ENCODE measurements around the gene SLC36A4. TPM values are rescaled to one million over a fixed set of nuclear protein-coding genes. Genes with fewer than 3 reads are reported as not detected.
"Not testable (repeated sequence)": the region's sequence is repeated elsewhere in the genome, so short reads cannot be mapped to it uniquely, and the experiment has no call there.

Gene SLC36A4
- total RNA-seq, 2 donors from 2014 or later, result 6.3 to 15.5 TPM

DNA sequence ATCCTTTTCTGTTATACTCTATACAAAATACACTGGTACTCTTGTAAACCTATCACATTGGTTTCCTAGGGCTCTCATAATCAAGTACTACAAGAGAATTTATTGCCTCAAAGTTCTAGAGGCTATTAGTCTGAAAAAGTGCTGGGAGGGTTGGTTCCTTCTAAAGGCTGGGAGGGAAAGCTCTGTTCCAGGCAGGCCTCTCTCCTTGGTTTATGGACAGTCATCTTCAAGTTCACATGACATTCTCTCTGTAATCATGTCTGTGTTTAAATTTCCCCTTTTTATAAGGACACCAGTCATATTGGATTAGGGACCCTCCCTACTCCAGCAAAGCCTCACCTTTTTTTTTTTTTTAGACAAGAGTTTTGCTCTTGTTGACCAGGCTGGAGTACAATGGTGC, 9.1 kb downstream of the SLC36A4 start:
- Histone ChIP-seq H3K27ac (no peak overlapping the region), H3K4me1 (replicated peaks) (no peaks in the 10 kb centered on the region), H3K9me3 (no peaks in the 10 kb centered on the region), H3K4me3 (no peak overlapping the region), H3K27me3 (replicated peaks; ENCODE audit: insufficient read depth) (no peaks in the 10 kb centered on the region), H3K36me3 (no peaks in the 10 kb centered on the region)
- TF ChIP-seq POLR2AphosphoS5 (IDR thresholded peaks at IDR 0.05) (no peak), POLR2A (IDR thresholded peaks at IDR 0.05) (no peak)
- TF ChIP-seq, protein P1, sequence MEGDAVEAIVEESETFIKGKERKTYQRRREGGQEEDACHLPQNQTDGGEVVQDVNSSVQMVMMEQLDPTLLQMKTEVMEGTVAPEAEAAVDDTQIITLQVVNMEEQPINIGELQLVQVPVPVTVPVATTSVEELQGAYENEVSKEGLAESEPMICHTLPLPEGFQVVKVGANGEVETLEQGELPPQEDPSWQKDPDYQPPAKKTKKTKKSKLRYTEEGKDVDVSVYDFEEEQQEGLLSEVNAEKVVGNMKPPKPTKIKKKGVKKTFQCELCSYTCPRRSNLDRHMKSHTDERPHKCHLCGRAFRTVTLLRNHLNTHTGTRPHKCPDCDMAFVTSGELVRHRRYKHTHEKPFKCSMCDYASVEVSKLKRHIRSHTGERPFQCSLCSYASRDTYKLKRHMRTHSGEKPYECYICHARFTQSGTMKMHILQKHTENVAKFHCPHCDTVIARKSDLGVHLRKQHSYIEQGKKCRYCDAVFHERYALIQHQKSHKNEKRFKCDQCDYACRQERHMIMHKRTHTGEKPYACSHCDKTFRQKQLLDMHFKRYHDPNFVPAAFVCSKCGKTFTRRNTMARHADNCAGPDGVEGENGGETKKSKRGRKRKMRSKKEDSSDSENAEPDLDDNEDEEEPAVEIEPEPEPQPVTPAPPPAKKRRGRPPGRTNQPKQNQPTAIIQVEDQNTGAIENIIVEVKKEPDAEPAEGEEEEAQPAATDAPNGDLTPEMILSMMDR (IDR thresholded peaks at IDR 0.05), result no peak
- DNase-seq (ENCODE audit: low spot score), result no peak
- intact Hi-C loops (cut with DNase I), result no loop called here

DNA sequence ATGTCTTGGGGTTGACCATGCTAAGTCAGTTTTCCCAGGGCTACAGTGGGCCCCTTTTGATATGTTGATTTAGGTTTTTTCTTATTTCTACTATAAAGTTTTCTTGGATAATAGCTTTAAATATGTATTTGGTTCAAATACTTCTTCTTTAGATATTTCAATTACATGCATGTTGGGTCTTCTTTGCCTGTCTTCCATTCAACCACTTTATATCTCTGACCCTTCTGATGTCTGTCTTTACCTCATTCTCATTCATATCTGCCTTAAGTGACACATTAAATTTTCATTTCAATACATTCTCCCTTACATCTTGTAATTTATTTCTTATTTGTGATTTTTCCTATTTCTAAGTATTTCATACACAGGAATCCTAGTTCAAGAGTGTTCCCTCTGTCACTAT, 10.5 kb downstream of the SLC36A4 start:
- no peaks in the 10 kb centered on the region for H3K27me3 ChIP-seq (replicated peaks; ENCODE audit: insufficient read depth)
- no peaks in the 10 kb centered on the region for H3K4me1 ChIP-seq (replicated peaks)
- intact Hi-C loops (cut with DNase I), result no loop called here
- no peak overlapping the region for H3K27ac ChIP-seq
- no peak for TF ChIP-seq POLR2AphosphoS5 (IDR thresholded peaks at IDR 0.05)
- TF ChIP-seq, protein P1 (IDR thresholded peaks at IDR 0.05), result no peak
- no peak for TF ChIP-seq POLR2A (IDR thresholded peaks at IDR 0.05)
- no peak overlapping the region for H3K4me3 ChIP-seq
- H3K36me3 ChIP-seq, result no peaks in the 10 kb centered on the region
- no peak for DNase-seq (ENCODE audit: low spot score)
- H3K9me3 ChIP-seq, result no peaks in the 10 kb centered on the region

DNA sequence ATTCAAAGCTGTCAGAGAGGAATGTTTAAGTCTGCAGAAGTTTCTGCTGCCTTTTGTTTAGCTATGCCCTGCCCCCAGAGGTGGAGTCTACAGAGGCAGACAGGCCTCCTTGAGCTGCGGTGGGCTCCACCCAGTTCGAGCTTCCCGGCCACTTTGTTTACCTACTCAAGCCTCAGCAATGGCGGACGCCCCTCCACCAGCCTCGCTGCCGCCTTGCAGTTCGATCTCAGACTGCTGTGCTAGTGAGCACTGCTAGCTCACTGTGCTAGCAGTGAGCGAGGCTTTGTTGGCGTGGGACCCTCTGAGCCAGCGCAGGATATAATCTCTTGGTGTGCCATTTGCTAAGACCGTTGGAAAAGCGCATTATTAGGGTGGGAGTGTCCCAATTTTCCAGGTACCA, 19.9 kb downstream of the SLC36A4 start:
- H3K27me3 ChIP-seq (replicated peaks; ENCODE audit: insufficient read depth); DNase-seq (ENCODE audit: low spot score); H3K27ac ChIP-seq; H3K36me3 ChIP-seq; H3K9me3 ChIP-seq; H3K4me1 ChIP-seq (replicated peaks); intact Hi-C loops (cut with DNase I); H3K4me3 ChIP-seq: not testable (repeated sequence)
- 93% methylated on average over 13 of the region's 13 CpGs for WGBS

DNA sequence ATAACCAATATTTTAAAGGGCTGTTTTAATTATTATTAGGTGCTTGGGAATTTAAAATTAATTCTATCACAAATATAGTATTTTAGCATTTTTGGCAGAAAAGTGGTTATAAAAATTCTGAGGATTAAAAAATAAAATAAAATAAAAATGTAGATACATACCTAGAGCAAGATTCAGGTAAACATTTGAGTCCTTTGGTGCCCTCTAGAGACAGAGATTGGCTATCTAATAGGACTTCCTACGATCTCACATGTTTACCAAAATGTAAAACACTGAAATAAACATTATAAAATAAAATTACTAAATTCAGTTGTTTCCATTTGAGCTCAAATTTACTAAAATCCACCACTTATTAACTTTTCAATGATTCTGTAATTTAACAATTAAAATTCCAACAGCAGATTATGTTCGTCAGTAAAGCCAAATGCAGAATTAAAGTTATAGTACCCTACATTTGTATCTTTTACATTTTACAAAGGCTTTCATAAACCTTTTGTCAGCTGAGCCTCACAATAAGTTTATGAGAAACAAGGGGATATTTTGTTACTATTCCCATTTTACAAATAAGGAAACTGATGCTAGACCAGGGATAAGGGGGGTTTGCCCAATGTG, 27.7 kb downstream of the SLC36A4 start:
- intact Hi-C loops (cut with DNase I), result no loop called here
- TF ChIP-seq POLR2A (IDR thresholded peaks at IDR 0.05), result no peak
- TF ChIP-seq, protein P1 (IDR thresholded peaks at IDR 0.05), result peak in 2 of 4 experiments; percentile 31 to 32
- Histone ChIP-seq H3K36me3 (no peaks in the 10 kb centered on the region), H3K27me3 (replicated peaks; ENCODE audit: insufficient read depth) (no peaks in the 10 kb centered on the region), H3K9me3 (no peaks in the 10 kb centered on the region), H3K27ac (no peak overlapping the region), H3K4me3 (no peak overlapping the region), H3K4me1 (replicated peaks) (no peaks in the 10 kb centered on the region)
- 57% methylated on average over 2 of the region's 2 CpGs for WGBS
- DNase-seq (ENCODE audit: low spot score), result no peak

DNA sequence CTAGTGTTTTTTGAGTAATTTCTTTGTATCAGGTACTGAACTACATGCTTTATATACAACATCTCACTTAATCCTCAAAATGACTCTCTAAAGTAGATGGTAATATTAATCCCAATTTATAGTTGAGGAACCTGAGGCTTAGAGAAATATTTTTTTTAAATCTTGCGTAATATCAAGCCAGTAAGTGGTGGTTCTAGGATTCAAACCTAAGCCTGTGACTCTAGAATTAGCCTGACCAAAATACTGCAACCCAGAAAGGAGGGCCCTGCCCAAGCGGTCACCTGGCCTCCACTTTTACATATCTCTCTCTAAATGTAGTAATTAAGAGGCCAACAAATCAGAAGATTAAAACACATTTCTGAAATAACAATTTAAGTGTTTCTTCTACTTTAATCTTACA, 28.6 kb downstream of the SLC36A4 start:
- Histone ChIP-seq H3K27ac (no peak overlapping the region), H3K4me1 (replicated peaks) (no peaks in the 10 kb centered on the region), H3K4me3 (no peak overlapping the region), H3K27me3 (replicated peaks; ENCODE audit: insufficient read depth) (no peaks in the 10 kb centered on the region), H3K36me3 (no peaks in the 10 kb centered on the region), H3K9me3 (no peaks in the 10 kb centered on the region)
- TF ChIP-seq POLR2AphosphoS5 (IDR thresholded peaks at IDR 0.05) (no peak), POLR2A (IDR thresholded peaks at IDR 0.05) (no peak)
- TF ChIP-seq, protein P1 (IDR thresholded peaks at IDR 0.05), result no peak
- DNase-seq (ENCODE audit: low spot score), result no peak
- intact Hi-C loops (cut with DNase I), result no loop called here
- WGBS, result 95% methylated on average over 2 of the region's 2 CpGs

All from prostate gland (tissue), 2 donors.